Neural cell (in vitro differentiated cells): ENCODE data around the gene IPO5. TPM values are rescaled to one million over a fixed set of nuclear protein-coding genes. Genes with fewer than 3 reads are reported as not detected.

Experiments
- H2AFZ ChIP-seq: fragments of 200-600, 300-800 bp; sonication (generic), shearing (Covaris generic); 2 replicates; pipeline ENCODE4 v1.6.0; 2014; ENCODE audit warnings: low read depth, mild to moderate bottlenecking, antibody characterized with exemption, low read length, moderate library complexity
- H3F3A ChIP-seq: fragments of 200-600 bp; shearing (Covaris generic); 2 replicates; pipeline ENCODE4 v1.6.1; 2016; ENCODE audit warnings: mild to moderate bottlenecking, moderate library complexity, mixed read lengths, antibody characterized with exemption, low read length; ENCODE audit not compliant: insufficient read depth, poor library complexity, severe bottlenecking
- H3K27ac ChIP-seq: fragments of 200-600, 300-800 bp; sonication (generic), shearing (Covaris generic); 2 replicates; pipeline ENCODE4 v1.5.1; 2014; ENCODE audit warnings: mild to moderate bottlenecking, low read length, moderate library complexity
- H3K27me3 ChIP-seq: fragments of 300-800, 200-600 bp; sonication (generic), shearing (Covaris generic); 2 replicates; pipeline ENCODE4 v1.6.0; 2014; ENCODE audit warnings: mild to moderate bottlenecking, low read depth, low read length, moderate library complexity; ENCODE audit not compliant: insufficient read depth
- H3K36me3 ChIP-seq: fragments of 300-800, 200-600 bp; sonication (generic), shearing (Covaris generic); 2 replicates; pipeline ENCODE4 v1.5.1; 2014; ENCODE audit warnings: mild to moderate bottlenecking, antibody characterized with exemption, low read length, moderate library complexity; ENCODE audit not compliant: insufficient read depth
- H3K4me2 ChIP-seq: fragments of 300-800, 200-600 bp; sonication (generic), shearing (Covaris generic); 2 replicates; pipeline ENCODE4 v1.6.0; 2014; ENCODE audit warnings: mild to moderate bottlenecking, low read length
- H3K4me3 ChIP-seq: fragments of 300-800, 200-600 bp; sonication (generic), shearing (Covaris generic); 2 replicates; pipeline ENCODE4 v1.5.1; 2014; ENCODE audit warnings: mild to moderate bottlenecking, low read length, moderate library complexity
- H3K79me2 ChIP-seq: fragments of 200-600 bp; shearing (Covaris generic); replicated peaks from 2 replicates; pipeline ENCODE4 v1.6.0; 2014; ENCODE audit warnings: mild to moderate bottlenecking, low read length, moderate library complexity; ENCODE audit not compliant: insufficient read depth
- H3K9ac ChIP-seq: fragments of 300-800, 200-600 bp; sonication (generic), shearing (Covaris generic); 2 replicates; pipeline ENCODE4 v1.6.1; 2016; ENCODE audit warnings: mild to moderate bottlenecking, low read length, mixed read lengths
- H3K9me2 ChIP-seq: fragments of 200-600 bp; shearing (Covaris generic); 2 replicates; pipeline ENCODE4 v1.6.1; 2016; ENCODE audit warnings: mild to moderate bottlenecking, low read length, mixed read lengths; ENCODE audit not compliant: insufficient read depth
- H3K9me3 ChIP-seq: fragments of 200-600, 300-800 bp; sonication (generic), shearing (Covaris generic); 2 replicates; pipeline ENCODE4 v1.6.1; 2016; ENCODE audit warnings: mild to moderate bottlenecking, mixed run types, low read length, moderate library complexity, mixed read lengths
- H4K20me1 ChIP-seq: fragments of 200-600 bp; shearing (Covaris generic); 2 replicates; pipeline ENCODE4 v1.6.1; 2016; ENCODE audit warnings: mild to moderate bottlenecking, mixed run types; ENCODE audit not compliant: insufficient read depth
- EP300 ChIP-seq: fragments of 450-650 bp; conservative IDR thresholded peaks from 2 replicates; pipeline ENCODE4 v1.6.1; 2014; ENCODE audit warnings: antibody characterized with exemption, mild to moderate bottlenecking, moderate library complexity; ENCODE audit not compliant: poor library complexity, severe bottlenecking
- EZH2 ChIP-seq: fragments of 200-600, 300-800 bp; shearing (Covaris generic), sonication (generic); IDR thresholded peaks from 2 replicates; pipeline ENCODE4 v1.6.1; 2014; ENCODE audit warnings: antibody characterized with exemption, low read length, borderline replicate concordance, mild to moderate bottlenecking; ENCODE audit not compliant: insufficient read depth, poor library complexity, severe bottlenecking
- MXI1 ChIP-seq: fragments of 450-650 bp; conservative IDR thresholded peaks from 2 replicates; pipeline ENCODE4 v1.6.1; 2014; ENCODE audit warnings: antibody characterized with exemption, mild to moderate bottlenecking; ENCODE audit not compliant: poor library complexity, severe bottlenecking
- POLR2AphosphoS5 ChIP-seq: IDR thresholded peaks from 2 replicates; pipeline ENCODE4 v1.6.1; 2012
- RAD21 ChIP-seq: fragments of 450-650 bp; conservative IDR thresholded peaks from 2 replicates; pipeline ENCODE4 v1.6.1; 2014; ENCODE audit warnings: antibody characterized with exemption, mild to moderate bottlenecking, moderate library complexity
- SMC3 ChIP-seq: fragments of 450-650 bp; conservative IDR thresholded peaks from 2 replicates; pipeline ENCODE4 v1.6.1; 2014; ENCODE audit warnings: antibody characterized with exemption, mild to moderate bottlenecking, moderate library complexity; ENCODE audit not compliant: poor library complexity
- TAF1 ChIP-seq: IDR thresholded peaks from 2 replicates; pipeline ENCODE4 v1.6.1; 2012; ENCODE audit warnings: low read depth
- polyA plus RNA-seq: library from polyadenylated mRNA; depleted of rRNA; stranded (reverse); fragments of >200 nt; gene quantifications from 2 replicates; pipeline ENCODE4 v1.2.3, GENCODE V29; 2014
- TF ChIP-seq, protein P1 (sequence below): fragments of 450-650 bp; IDR thresholded peaks from 2 replicates; pipeline ENCODE4 v1.5.1; 2014; ENCODE audit warnings: antibody characterized with exemption, mild to moderate bottlenecking, moderate library complexity; ENCODE audit not compliant: poor library complexity, severe bottlenecking
- TF ChIP-seq, protein P2 (sequence below): IDR thresholded peaks from 2 replicates; pipeline ENCODE4 v1.6.1; 2012; ENCODE audit warnings: borderline replicate concordance

IPO5 gene
- polyA plus RNA-seq, 1 donor from 2014 or later, result 83.4 TPM

DNA sequence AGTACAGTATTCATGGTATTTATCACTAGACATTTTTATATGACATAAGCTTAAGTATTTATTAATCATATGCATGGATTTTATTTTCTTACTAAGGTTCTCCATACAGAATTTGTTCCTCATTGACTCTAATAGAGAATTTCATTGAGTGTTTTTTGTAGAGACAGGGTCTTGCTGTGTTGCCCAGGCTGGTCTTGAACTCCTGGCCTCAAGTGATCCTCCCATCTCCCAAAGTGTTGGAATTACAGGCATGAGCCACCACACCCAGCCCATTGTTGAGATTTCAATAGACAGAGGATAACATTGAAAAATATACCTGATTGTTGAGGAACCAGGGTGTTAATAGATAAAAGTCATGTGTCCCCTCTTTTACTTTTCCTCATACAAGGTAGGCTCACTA is 26.1 kb downstream of the IPO5 start:
- Histone ChIP-seq H4K20me1 (no peaks in the 10 kb centered on the region), H3K27me3 (no peaks in the 10 kb centered on the region), H3K9ac (no peak overlapping the region), H3K27ac (no peak overlapping the region), H3K9me2 (no peaks in the 10 kb centered on the region), H3K79me2 (peaks cover 43% of the 10 kb centered on the region), H3K36me3 (no peaks in the 10 kb centered on the region), H3K9me3 (no peaks in the 10 kb centered on the region), H3K4me2 (no peak overlapping the region), H2AFZ (no peak overlapping the region), H3K4me3 (no peak overlapping the region), H3F3A (peaks cover 3% of the 10 kb centered on the region)
- TF ChIP-seq, protein P1, sequence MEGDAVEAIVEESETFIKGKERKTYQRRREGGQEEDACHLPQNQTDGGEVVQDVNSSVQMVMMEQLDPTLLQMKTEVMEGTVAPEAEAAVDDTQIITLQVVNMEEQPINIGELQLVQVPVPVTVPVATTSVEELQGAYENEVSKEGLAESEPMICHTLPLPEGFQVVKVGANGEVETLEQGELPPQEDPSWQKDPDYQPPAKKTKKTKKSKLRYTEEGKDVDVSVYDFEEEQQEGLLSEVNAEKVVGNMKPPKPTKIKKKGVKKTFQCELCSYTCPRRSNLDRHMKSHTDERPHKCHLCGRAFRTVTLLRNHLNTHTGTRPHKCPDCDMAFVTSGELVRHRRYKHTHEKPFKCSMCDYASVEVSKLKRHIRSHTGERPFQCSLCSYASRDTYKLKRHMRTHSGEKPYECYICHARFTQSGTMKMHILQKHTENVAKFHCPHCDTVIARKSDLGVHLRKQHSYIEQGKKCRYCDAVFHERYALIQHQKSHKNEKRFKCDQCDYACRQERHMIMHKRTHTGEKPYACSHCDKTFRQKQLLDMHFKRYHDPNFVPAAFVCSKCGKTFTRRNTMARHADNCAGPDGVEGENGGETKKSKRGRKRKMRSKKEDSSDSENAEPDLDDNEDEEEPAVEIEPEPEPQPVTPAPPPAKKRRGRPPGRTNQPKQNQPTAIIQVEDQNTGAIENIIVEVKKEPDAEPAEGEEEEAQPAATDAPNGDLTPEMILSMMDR, result no peak
- no peak for TF ChIP-seq RAD21
- no peak for TF ChIP-seq MXI1
- no peak for TF ChIP-seq EP300
- TF ChIP-seq SMC3, result no peak
- no peak for TF ChIP-seq EZH2
- TF ChIP-seq TAF1, result no peak
- TF ChIP-seq, protein P2, sequence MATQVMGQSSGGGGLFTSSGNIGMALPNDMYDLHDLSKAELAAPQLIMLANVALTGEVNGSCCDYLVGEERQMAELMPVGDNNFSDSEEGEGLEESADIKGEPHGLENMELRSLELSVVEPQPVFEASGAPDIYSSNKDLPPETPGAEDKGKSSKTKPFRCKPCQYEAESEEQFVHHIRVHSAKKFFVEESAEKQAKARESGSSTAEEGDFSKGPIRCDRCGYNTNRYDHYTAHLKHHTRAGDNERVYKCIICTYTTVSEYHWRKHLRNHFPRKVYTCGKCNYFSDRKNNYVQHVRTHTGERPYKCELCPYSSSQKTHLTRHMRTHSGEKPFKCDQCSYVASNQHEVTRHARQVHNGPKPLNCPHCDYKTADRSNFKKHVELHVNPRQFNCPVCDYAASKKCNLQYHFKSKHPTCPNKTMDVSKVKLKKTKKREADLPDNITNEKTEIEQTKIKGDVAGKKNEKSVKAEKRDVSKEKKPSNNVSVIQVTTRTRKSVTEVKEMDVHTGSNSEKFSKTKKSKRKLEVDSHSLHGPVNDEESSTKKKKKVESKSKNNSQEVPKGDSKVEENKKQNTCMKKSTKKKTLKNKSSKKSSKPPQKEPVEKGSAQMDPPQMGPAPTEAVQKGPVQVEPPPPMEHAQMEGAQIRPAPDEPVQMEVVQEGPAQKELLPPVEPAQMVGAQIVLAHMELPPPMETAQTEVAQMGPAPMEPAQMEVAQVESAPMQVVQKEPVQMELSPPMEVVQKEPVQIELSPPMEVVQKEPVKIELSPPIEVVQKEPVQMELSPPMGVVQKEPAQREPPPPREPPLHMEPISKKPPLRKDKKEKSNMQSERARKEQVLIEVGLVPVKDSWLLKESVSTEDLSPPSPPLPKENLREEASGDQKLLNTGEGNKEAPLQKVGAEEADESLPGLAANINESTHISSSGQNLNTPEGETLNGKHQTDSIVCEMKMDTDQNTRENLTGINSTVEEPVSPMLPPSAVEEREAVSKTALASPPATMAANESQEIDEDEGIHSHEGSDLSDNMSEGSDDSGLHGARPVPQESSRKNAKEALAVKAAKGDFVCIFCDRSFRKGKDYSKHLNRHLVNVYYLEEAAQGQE, result no peak
- TF ChIP-seq POLR2AphosphoS5, result no peak

DNA sequence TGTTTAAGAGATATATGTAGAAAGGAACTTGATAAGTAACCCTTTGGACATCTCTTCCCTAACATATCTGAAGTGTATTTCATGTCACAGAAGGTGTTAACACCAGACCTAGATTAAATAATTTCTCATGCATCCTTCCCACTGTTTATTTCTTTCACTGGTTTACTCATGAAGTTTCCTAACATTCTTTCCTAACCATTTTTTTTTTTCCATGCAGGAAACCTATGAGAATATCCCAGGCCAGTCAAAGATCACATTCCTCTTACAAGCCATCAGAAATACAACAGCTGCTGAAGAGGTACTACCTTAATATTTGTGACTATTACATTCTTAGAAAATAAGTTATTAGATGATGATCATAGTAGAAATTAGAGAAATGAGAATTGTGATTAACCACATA is 28.8 kb downstream of the IPO5 start:
- Histone ChIP-seq H3K9ac (no peak overlapping the region), H3K4me3 (no peak overlapping the region), H3K36me3 (no peaks in the 10 kb centered on the region), H3F3A (no peaks in the 10 kb centered on the region), H3K27ac (no peak overlapping the region), H2AFZ (no peak overlapping the region), H3K79me2 (peaks cover 42% of the 10 kb centered on the region), H3K9me2 (no peaks in the 10 kb centered on the region), H3K27me3 (no peaks in the 10 kb centered on the region), H3K9me3 (no peaks in the 10 kb centered on the region), H4K20me1 (no peaks in the 10 kb centered on the region), H3K4me2 (no peak overlapping the region)
- TF ChIP-seq EZH2 (no peak), EP300 (no peak), SMC3 (no peak), MXI1 (no peak), RAD21 (no peak), TAF1 (no peak), POLR2AphosphoS5 (no peak)
- TF ChIP-seq, protein P1, result no peak
- TF ChIP-seq, protein P2, result no peak
